GM12878 (cell line): ENCODE measurements around the gene FAM219A.

Source experiments
- ATF2 ChIP-seq: IDR thresholded peaks from 2 replicates; pipeline ENCODE4 v1.6.1; 2012; ENCODE audit warnings: low read length, inconsistent platforms
- CBX3 ChIP-seq: fragments of 200-600 bp; sonication (generic); IDR thresholded peaks from 2 replicates; pipeline ENCODE4 v1.6.1; 2016; ENCODE audit warnings: low read depth, borderline replicate concordance
- CTCF ChIP-seq, 3 experiments: IDR thresholded peaks in 2 of 3; conservative IDR thresholded peaks in 1 of 3; 2 replicates each; pipeline ENCODE4 v1.5.1; 2011; ENCODE audit warnings: low read depth in 3 of 3, low read length in 3 of 3, mild to moderate bottlenecking in 3 of 3, control low read depth in 2 of 3, moderate library complexity in 2 of 3, inconsistent platforms in 1 of 3, mixed read lengths in 1 of 3; ENCODE audit not compliant: control insufficient read depth in 2 of 3, insufficient read depth in 1 of 3; ENCODE audit errors: extremely low read depth in 1 of 3
- EP300 ChIP-seq, 2 experiments: fragments of 150-350 bp in 1 of 2; IDR thresholded peaks; 2 replicates each; pipeline ENCODE4 v1.6.1; 2011 to 2012; ENCODE audit warnings: low read depth in 2 of 2, low read length in 2 of 2, borderline replicate concordance in 1 of 2, improper control_type of control experiment in 1 of 2, inconsistent platforms in 1 of 2; ENCODE audit not compliant: control insufficient read depth in 1 of 2
- POLR2A ChIP-seq: IDR thresholded peaks from 2 replicates; pipeline ENCODE4 v1.6.1; 2011; ENCODE audit warnings: low read depth, mild to moderate bottlenecking, low read length
- TAF1 ChIP-seq: IDR thresholded peaks from 2 replicates; pipeline ENCODE4 v1.6.1; 2011; ENCODE audit warnings: mild to moderate bottlenecking, low read depth, low read length, borderline replicate concordance

GRCh38 chr9:34400275-34400674 is 58.1 kb downstream of the FAM219A start:
- no peak for TF ChIP-seq CBX3
- TF ChIP-seq EP300 (IDR thresholded peaks at IDR 0.05; ENCODE audit: borderline replicate concordance in 1 of 2, control insufficient read depth in 1 of 2, low read depth in 2 of 2, low read length in 2 of 2), result no peak
- no peak for TF ChIP-seq POLR2A
- no peak for TF ChIP-seq ATF2
- TF ChIP-seq TAF1, result no peak
- TF ChIP-seq CTCF (IDR thresholded peaks at IDR 0.05 in 2 of 3, conservative IDR thresholded peaks at IDR 0.05 in 1 of 3; ENCODE audit: control insufficient read depth in 2 of 3, extremely low read depth in 1 of 3, insufficient read depth in 1 of 3, low read depth in 3 of 3, low read length in 3 of 3), result no peak
